ENCODE results near the gene SMIM22.

- TF ChIP-seq CTCF (IDR thresholded peaks at IDR 0.05) (no peak), POLR2A (IDR thresholded peaks at IDR 0.05) (no peak)
These were observed 16.6 kb downstream of the SMIM22 start for GRCh38 chr16:4811773-4812172.
